H1 (cell line): ENCODE data around the gene MYH6. TPM values are rescaled to one million over a fixed set of nuclear protein-coding genes. Genes with fewer than 3 reads are reported as not detected.
A peak's percentile ranks its signal among the peaks of the same experiment; 100 is the strongest.

Source experiments
- CTCF ChIA-PET: fragments of 300-600 bp; sonication (Branson Sonifier 250); formaldehyde crosslinking; loops from one replicate; lab custom pipeline; 2021; ENCODE audit not compliant: partially characterized antibody; lab: Charles Lee
- POLR2A ChIA-PET: fragments of 300-600 bp; sonication (Branson Sonifier 250); formaldehyde crosslinking; loops from one replicate; lab custom pipeline; 2021; ENCODE audit warnings: inconsistent platforms; ENCODE audit not compliant: partially characterized antibody; lab: Charles Lee
- DNase-seq, 2 experiments: peaks; one replicate each; pipeline versions ENCODE4 v3.0.0 to v3.0.0-alpha.2; 2010 to 2022; ENCODE audit warnings: low spot score in 2 of 2, low read depth in 1 of 2, mixed read lengths in 1 of 2
- FAIRE-seq: peaks from 2 replicates; lab custom pipeline; 2011; peaks lifted over from hg19 to GRCh38; lab: Jason Lieb, UNC
- H2AFZ ChIP-seq: 2 replicates; pipeline ENCODE4 v1.8.1; 2012; ENCODE audit warnings: low read length, inconsistent platforms
- H2AK5ac ChIP-seq: 2 replicates; pipeline ENCODE4 v1.6.1; 2013; ENCODE audit warnings: low read depth, low read length
- H2BK120ac ChIP-seq: replicated peaks from 2 replicates; pipeline ENCODE3; 2013; ENCODE audit warnings: low read depth, low read length, inconsistent platforms
- H2BK12ac ChIP-seq: 2 replicates; pipeline ENCODE4 v1.6.1; 2013; ENCODE audit warnings: low read depth, low read length
- H2BK15ac ChIP-seq: 2 replicates; pipeline ENCODE4 v1.6.1; 2013; ENCODE audit warnings: low read length
- H2BK20ac ChIP-seq: 2 replicates; pipeline ENCODE4 v1.6.1; 2013; ENCODE audit warnings: low read length
- H2BK5ac ChIP-seq: 2 replicates; pipeline ENCODE4 v1.6.1; 2013; ENCODE audit warnings: low read depth, low read length
- H3K14ac ChIP-seq: 2 replicates; pipeline ENCODE4 v1.6.1; 2013; ENCODE audit warnings: inconsistent platforms; ENCODE audit not compliant: insufficient read length
- H3K18ac ChIP-seq: 2 replicates; pipeline ENCODE4 v1.6.1; 2013; ENCODE audit warnings: low read length; ENCODE audit errors: extremely low read depth
- H3K23ac ChIP-seq: 2 replicates; pipeline ENCODE4 v1.6.1; 2013; ENCODE audit warnings: inconsistent platforms; ENCODE audit not compliant: insufficient read length
- H3K23me2 ChIP-seq: 2 replicates; pipeline ENCODE4 v1.6.1; 2013; ENCODE audit warnings: low read depth, low read length
- H3K27ac ChIP-seq: 2 replicates; pipeline ENCODE4 v1.6.1; 2011; ENCODE audit warnings: low read depth, low read length, inconsistent platforms
- H3K27me3 ChIP-seq, 4 experiments: replicated peaks in 1 of 4; 1 replicate in 1 of 4; 2 replicates in 3 of 4; pipeline versions ENCODE4 v1.6.1 to v1.8.1; 2011 to 2013; ENCODE audit warnings: low read length in 3 of 4, mild to moderate bottlenecking in 3 of 4, inconsistent platforms in 2 of 4, mixed read lengths in 2 of 4, moderate library complexity in 1 of 4; ENCODE audit not compliant: control insufficient read depth in 3 of 4, insufficient read depth in 3 of 4; ENCODE audit errors: extremely low read depth in 1 of 4
- H3K36me3 ChIP-seq, 4 experiments: 2 replicates each; pipeline versions ENCODE4 v1.6.1 to v1.8.1; 2011 to 2013; ENCODE audit warnings: mild to moderate bottlenecking in 4 of 4, low read length in 3 of 4, moderate library complexity in 2 of 4, control low read depth in 1 of 4, inconsistent platforms in 1 of 4; ENCODE audit not compliant: insufficient read depth in 4 of 4, control insufficient read depth in 2 of 4
- H3K4ac ChIP-seq: replicated peaks from 2 replicates; pipeline ENCODE3; 2013; ENCODE audit warnings: low read length, low read depth, mixed read lengths, inconsistent platforms; ENCODE audit not compliant: insufficient read length
- H3K4me1 ChIP-seq, 4 experiments: replicated peaks in 1 of 4; 1 replicate in 1 of 4; 2 replicates in 3 of 4; pipeline versions ENCODE4 v1.6.1 to v1.8.1; 2011 to 2013; ENCODE audit warnings: low read length in 3 of 4, inconsistent platforms in 2 of 4, mixed read lengths in 1 of 4; ENCODE audit not compliant: insufficient read depth in 4 of 4, control insufficient read depth in 3 of 4
- H3K4me2 ChIP-seq, 2 experiments: 2 replicates each; pipeline versions ENCODE4 v1.6.1 to v1.8.1; 2011 to 2013; ENCODE audit warnings: low read depth in 2 of 2, low read length in 2 of 2, control low read depth in 1 of 2, inconsistent platforms in 1 of 2, mild to moderate bottlenecking in 1 of 2; ENCODE audit not compliant: insufficient read depth in 1 of 2
- H3K4me3 ChIP-seq, 4 experiments: fragments of 200-600, 300-600 bp in 1 of 4; sonication (generic), shearing (Covaris generic), sonication (Bioruptor Twin) in 1 of 4; 2 replicates each; pipeline versions ENCODE4 v1.5.1 to v1.8.1; 2011 to 2016; ENCODE audit warnings: low read length in 4 of 4, low read depth in 3 of 4, control low read depth in 2 of 4, inconsistent platforms in 2 of 4, mild to moderate bottlenecking in 2 of 4, mixed read lengths in 1 of 4, moderate library complexity in 1 of 4; ENCODE audit not compliant: insufficient read depth in 2 of 4; ENCODE audit errors: extremely low read depth in 1 of 4
- H3K56ac ChIP-seq: replicated peaks from 2 replicates; pipeline ENCODE3; 2013; ENCODE audit warnings: low read depth, mild to moderate bottlenecking, mixed read lengths, low read length, inconsistent platforms; ENCODE audit not compliant: insufficient read length
- H3K79me1 ChIP-seq: 2 replicates; pipeline ENCODE4 v1.6.1; 2013; ENCODE audit warnings: low read depth, low read length, control low read depth
- H3K79me2 ChIP-seq, 2 experiments: 2 replicates each; pipeline versions ENCODE4 v1.6.1 to v1.8.1; 2012 to 2013; ENCODE audit warnings: low read length in 2 of 2, mild to moderate bottlenecking in 2 of 2, inconsistent platforms in 1 of 2; ENCODE audit not compliant: insufficient read depth in 2 of 2, control insufficient read depth in 1 of 2
- H3K9ac ChIP-seq, 4 experiments: replicated peaks in 1 of 4; 1 replicate in 1 of 4; 2 replicates in 3 of 4; pipeline versions ENCODE4 v1.6.1 to v1.8.1; 2011 to 2013; ENCODE audit warnings: low read depth in 3 of 4, low read length in 3 of 4, control low read depth in 2 of 4, mild to moderate bottlenecking in 2 of 4, moderate library complexity in 2 of 4, inconsistent platforms in 1 of 4; ENCODE audit errors: extremely low read depth in 1 of 4
- H3K9me3 ChIP-seq, 2 experiments: 2 replicates each; pipeline versions ENCODE4 v1.6.1 to v1.8.1; 2012 to 2013; ENCODE audit warnings: mild to moderate bottlenecking in 2 of 2, moderate library complexity in 2 of 2, control low read depth in 1 of 2, inconsistent platforms in 1 of 2, low read depth in 1 of 2, low read length in 1 of 2, mixed read lengths in 1 of 2; ENCODE audit not compliant: insufficient read depth in 2 of 2
- H4K20me1 ChIP-seq, 2 experiments: replicated peaks in 1 of 2; 2 replicates each; pipeline versions ENCODE3 to v1.8.1; 2011 to 2013; ENCODE audit warnings: inconsistent platforms in 2 of 2, low read length in 2 of 2, mild to moderate bottlenecking in 1 of 2; ENCODE audit not compliant: insufficient read depth in 2 of 2, control insufficient read depth in 1 of 2
- H4K5ac ChIP-seq: 2 replicates; pipeline ENCODE4 v1.6.1; 2013; ENCODE audit warnings: low read length, low read depth, mixed read lengths, inconsistent platforms; ENCODE audit not compliant: insufficient read length
- H4K8ac ChIP-seq: 2 replicates; pipeline ENCODE4 v1.8.0; 2013; ENCODE audit warnings: mild to moderate bottlenecking, moderate library complexity, low read length, inconsistent platforms; ENCODE audit not compliant: insufficient read depth; ENCODE audit errors: extremely low read depth
- H4K91ac ChIP-seq: replicated peaks from 2 replicates; pipeline ENCODE3; 2013; ENCODE audit warnings: low read length, mixed read lengths, inconsistent platforms; ENCODE audit not compliant: insufficient read length
- ASH2L ChIP-seq: fragments of 200-600, 300-600 bp; sonication (generic); IDR thresholded peaks from one replicate; pipeline ENCODE4 v1.7.1; 2017; ENCODE audit warnings: low read length
- EGR1 ChIP-seq: IDR thresholded peaks from 2 replicates; pipeline ENCODE4 v1.6.1; 2011; ENCODE audit warnings: low read depth, low read length, borderline replicate concordance
- HDAC2 ChIP-seq, 2 experiments: fragments of 300-600 bp in 1 of 2; sonication (generic) in 1 of 2; IDR thresholded peaks; 2 replicates each; pipeline ENCODE4 v1.6.1; 2011 to 2012; ENCODE audit warnings: low read depth in 2 of 2, low read length in 2 of 2, mild to moderate bottlenecking in 2 of 2, moderate library complexity in 2 of 2, borderline replicate concordance in 1 of 2, inconsistent platforms in 1 of 2
- WGBS, 2 experiments: shearing (Covaris generic) in 1 of 2; methylation state at CpG; one replicate each; pipeline versions ENCODE4 v1.1.6 to v1.1.7; 2013 to 2015; ENCODE audit warnings: low lambda C conversion rate in 2 of 2, mixed read lengths in 2 of 2, inconsistent platforms in 1 of 2, low coverage in 1 of 2, missing lambda C conversion rate in 1 of 2; ENCODE audit not compliant: insufficient replicate concordance in 2 of 2, insufficient coverage in 1 of 2, insufficient read length in 1 of 2; ENCODE audit errors: extremely low coverage in 1 of 2, missing lambda C conversion rate in 1 of 2; 5-methylcytosine and 5-hydroxymethylcytosine counted together
- polyA plus RNA-seq, 7 experiments: library from polyadenylated mRNA; depleted of rRNA in 3 of 7; stranded (reverse) in 5 of 7; unstranded in 2 of 7; fragments of >200 nt in 5 of 7; fragments of 200-250 nt in 2 of 7; gene quantifications; 1 replicate in 5 of 7; 2 replicates in 1 of 7; 4 replicates in 1 of 7; pipeline versions ENCODE4 v1.2.1 to v1.2.3, GENCODE V29; 2011 to 2013; ENCODE audit warnings: missing spikeins in 2 of 7, mixed read lengths in 2 of 7
- total RNA-seq: library from RNA; stranded (reverse); fragmentation: NEBNext Ultra II Directional; extraction: Animal tissue kit (Norgen Biotek cat#: 25700); gene quantifications from 2 replicates; pipeline ENCODE4 v1.2.1, GENCODE V29; 2021
- TF ChIP-seq, protein P1 (sequence below): IDR thresholded peaks from 2 replicates; pipeline ENCODE4 v1.6.1; 2012; ENCODE audit warnings: inconsistent platforms

MYH6 gene
- total and polyA plus RNA-seq, 2 of the 8 experiments (the other 6 are each of a cell fraction or from before 2014, with no cell fraction given) = 0.03 TPM; not detected in 1

DNA sequence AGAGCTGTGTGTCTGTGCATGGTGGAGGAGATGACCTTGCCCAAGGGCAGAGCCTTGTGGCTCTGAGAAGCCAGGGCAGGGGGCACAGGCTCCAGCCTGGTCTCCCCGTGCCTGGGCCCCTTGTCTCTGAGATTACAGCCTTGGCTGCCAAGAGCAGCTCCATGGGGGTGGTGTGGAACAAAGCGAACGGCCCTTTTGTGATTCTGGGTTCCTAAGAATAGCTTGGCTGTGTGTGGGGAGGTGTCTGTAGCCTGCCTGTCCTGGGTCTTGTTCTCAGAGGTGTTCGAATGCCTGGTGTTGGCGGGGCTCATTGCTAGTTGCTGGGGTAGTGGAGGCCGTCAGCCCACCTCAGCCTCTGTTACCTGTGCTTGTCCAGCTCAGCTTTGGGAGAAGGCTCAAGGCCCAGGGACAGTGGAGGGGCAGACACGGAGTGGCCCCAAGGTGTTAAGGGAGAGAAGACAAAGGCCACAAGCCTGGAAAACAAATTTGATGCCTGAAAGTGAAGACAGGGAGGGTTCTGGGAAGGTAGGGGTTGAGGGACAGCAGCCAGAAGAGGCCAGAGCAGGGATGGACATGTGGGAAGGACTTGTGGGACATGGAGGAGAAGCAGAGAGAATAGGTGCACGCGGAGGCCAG is 34.8 kb upstream of the MYH6 start:
- POLR2A ChIA-PET = interaction anchor here (1.2 to 1.9 kb wide), 3 partner anchors 9 to 77 kb away, joined by 3 to 5 read pairs (median 3); no protein-coding TSS in a partner anchor
- H3K9ac ChIP-seq = no peak overlapping the region
- H2BK5ac ChIP-seq = no peak overlapping the region
- no peaks in the 10 kb centered on the region; the same call in none of the 2 replicates for H3K23me2 ChIP-seq
- peaks cover 0 to 18% (median 11%) of the 10 kb centered on the region in 4 experiments; a peak in 6 of 7 replicates for H3K4me1 ChIP-seq
- no peak for FAIRE-seq
- no peaks in the 10 kb centered on the region for H4K20me1 ChIP-seq
- no peaks in the 10 kb centered on the region for H3K36me3 ChIP-seq
- peak overlapping the region; percentile 65; the same call in 1 of the 2 replicates for H2BK15ac ChIP-seq
- no peak overlapping the region for H3K27ac ChIP-seq
- peak overlapping the region; percentile 20 to 44; a peak in 3 of 4 replicates for H3K4me2 ChIP-seq
- H3K4ac ChIP-seq = no peak overlapping the region
- no peaks in the 10 kb centered on the region for H3K79me1 ChIP-seq
- DNase-seq = peak in 1 of 2 experiments; percentile 47
- no peak overlapping the region for H2BK20ac ChIP-seq
- H3K9me3 ChIP-seq = no peaks in the 10 kb centered on the region
- peak overlapping the region; percentile 75; the same call in 1 of the 2 replicates for H3K18ac ChIP-seq
- TF ChIP-seq HDAC2 (IDR thresholded peaks at IDR 0.05; ENCODE audit: borderline replicate concordance in 1 of 2, low read depth in 2 of 2, low read length in 2 of 2) (no peak), ASH2L (peak; percentile 39), EGR1 (no peak)
- TF ChIP-seq, protein P1, sequence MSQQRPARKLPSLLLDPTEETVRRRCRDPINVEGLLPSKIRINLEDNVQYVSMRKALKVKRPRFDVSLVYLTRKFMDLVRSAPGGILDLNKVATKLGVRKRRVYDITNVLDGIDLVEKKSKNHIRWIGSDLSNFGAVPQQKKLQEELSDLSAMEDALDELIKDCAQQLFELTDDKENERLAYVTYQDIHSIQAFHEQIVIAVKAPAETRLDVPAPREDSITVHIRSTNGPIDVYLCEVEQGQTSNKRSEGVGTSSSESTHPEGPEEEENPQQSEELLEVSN = 0 out of 2 replicates have a peak, but pooled peaks have one; percentile 6
- 0 out of 2 replicates have a peak overlapping the region, but pooled peaks have one; percentile 3 for H2AFZ ChIP-seq
- no peak overlapping the region for H3K4me3 ChIP-seq
- peak overlapping the region; percentile 70 for H4K91ac ChIP-seq
- no peak overlapping the region for H2AK5ac ChIP-seq
- H4K5ac ChIP-seq = no peak overlapping the region
- no peak overlapping the region for H4K8ac ChIP-seq
- H3K27me3 ChIP-seq = peaks cover 0 to 4% (median 1%) of the 10 kb centered on the region in 4 experiments; a peak in 3 of 7 replicates
- H3K56ac ChIP-seq = no peak overlapping the region
- no peak overlapping the region for H2BK12ac ChIP-seq
- CTCF ChIA-PET = interaction anchor here (0.6 to 4.2 kb wide), 8 partner anchors 9 to 117 kb away, joined by 3 to 26 read pairs (median 3); no protein-coding TSS in a partner anchor
- no peak overlapping the region for H2BK120ac ChIP-seq
- H3K23ac ChIP-seq = no peak overlapping the region
- no peak overlapping the region for H3K14ac ChIP-seq
- 76% methylated on average over 9 of the region's 9 CpGs; no CpG with 5 or more reads in 1 of the 2 experiments for WGBS, 2 experiments
- H3K79me2 ChIP-seq = no peaks in the 10 kb centered on the region
